IMR-90 (cell line): ENCODE data around the gene RFX3. TPM values are rescaled to one million over a fixed set of nuclear protein-coding genes. Genes with fewer than 3 reads are reported as not detected.

Experiments
- ATAC-seq: fragments of 200-7000 bp; cut with Tn5 transposase; 2 replicates; pipeline ENCODE4 v1.9.1; 2020; ENCODE audit warnings: low read depth, mild to moderate bottlenecking, moderate library complexity
- BruUV-seq: library from RNA; stranded (reverse); fragments of 400-500 nt; replicated peaks from 2 replicates; lab custom pipeline; 2021; lab: Mats Ljungman, UMichigan
- CTCF ChIA-PET: fragments of 300-600 bp; formaldehyde crosslinking; extraction: SDS; loops from one replicate; lab custom pipeline; 2021; ENCODE audit warnings: antibody characterized with exemption; lab: Yijun Ruan, JAX
- POLR2A ChIA-PET: fragments of 300-600 bp; sonication (Branson Sonifier 250); formaldehyde crosslinking; loops from one replicate; lab custom pipeline; 2022; ENCODE audit warnings: antibody characterized with exemption; ENCODE audit not compliant: unreplicated experiment; lab: Charles Lee
- DNase-seq: peaks from one replicate; pipeline ENCODE4 v3.0.0; 2013
- H2AFZ ChIP-seq: replicated peaks from 2 replicates; pipeline ENCODE3; 2013; ENCODE audit warnings: low read length, mild to moderate bottlenecking; ENCODE audit not compliant: poor library complexity
- H2AK5ac ChIP-seq: 2 replicates; pipeline ENCODE4 v1.6.1; 2013; ENCODE audit warnings: low read depth, low read length, inconsistent platforms
- H2AK9ac ChIP-seq: replicated peaks from 2 replicates; pipeline ENCODE3; 2013; ENCODE audit warnings: mild to moderate bottlenecking, low read depth, low read length, moderate library complexity; ENCODE audit not compliant: poor library complexity
- H2BK120ac ChIP-seq: 2 replicates; pipeline ENCODE4 v1.6.1; 2013; ENCODE audit warnings: low read depth, low read length, inconsistent platforms
- H2BK15ac ChIP-seq: 3 replicates; pipeline ENCODE4 v1.6.1; 2013; ENCODE audit warnings: low read depth, low read length, inconsistent platforms
- H2BK20ac ChIP-seq: 2 replicates; pipeline ENCODE4 v1.6.1; 2013; ENCODE audit warnings: low read depth, mild to moderate bottlenecking, inconsistent platforms, low read length, moderate library complexity
- H2BK5ac ChIP-seq: 2 replicates; pipeline ENCODE4 v1.6.1; 2013; ENCODE audit warnings: mild to moderate bottlenecking, low read depth, low read length, inconsistent platforms; ENCODE audit not compliant: poor library complexity, severe bottlenecking
- H3K14ac ChIP-seq: replicated peaks from 2 replicates; pipeline ENCODE4 v1.6.1; 2013; ENCODE audit warnings: low read depth, low read length, inconsistent platforms
- H3K18ac ChIP-seq: 2 replicates; pipeline ENCODE4 v1.6.1; 2013; ENCODE audit warnings: low read depth, low read length, control low read depth
- H3K23ac ChIP-seq: 2 replicates; pipeline ENCODE4 v1.6.1; 2013; ENCODE audit warnings: low read depth, low read length, inconsistent platforms
- H3K27ac ChIP-seq: 2 replicates; pipeline ENCODE4 v1.5.1; 2013; ENCODE audit warnings: mild to moderate bottlenecking, control low read depth, low read length; ENCODE audit not compliant: insufficient read depth
- H3K27me3 ChIP-seq: 2 replicates; pipeline ENCODE4 v1.6.1; 2013; ENCODE audit warnings: low read length; ENCODE audit not compliant: control insufficient read depth, insufficient read depth
- H3K36me3 ChIP-seq: 2 replicates; pipeline ENCODE4 v1.6.1; 2013; ENCODE audit warnings: low read length, mixed read lengths; ENCODE audit not compliant: control insufficient read depth, insufficient read depth
- H3K4ac ChIP-seq: 2 replicates; pipeline ENCODE4 v1.6.1; 2013; ENCODE audit warnings: low read depth, low read length, inconsistent platforms
- H3K4me1 ChIP-seq: 2 replicates; pipeline ENCODE4 v1.6.1; 2013; ENCODE audit warnings: low read length, mixed read lengths; ENCODE audit not compliant: control insufficient read depth, insufficient read depth
- H3K4me2 ChIP-seq: 2 replicates; pipeline ENCODE4 v1.6.1; 2013; ENCODE audit warnings: low read depth, mild to moderate bottlenecking, control low read depth, low read length, moderate library complexity
- H3K4me3 ChIP-seq: 2 replicates; pipeline ENCODE4 v1.5.1; 2013; ENCODE audit warnings: low read depth, mild to moderate bottlenecking, control low read depth, low read length, moderate library complexity; ENCODE audit not compliant: insufficient read depth
- H3K56ac ChIP-seq: 2 replicates; pipeline ENCODE4 v1.6.1; 2013; ENCODE audit warnings: low read length, inconsistent platforms; ENCODE audit not compliant: insufficient read depth; ENCODE audit errors: extremely low read depth
- H3K79me1 ChIP-seq, 2 experiments: 2 replicates each; pipeline ENCODE4 v1.6.1; 2013; ENCODE audit warnings: low read length in 2 of 2, inconsistent platforms in 1 of 2, low read depth in 1 of 2
- H3K9ac ChIP-seq: 2 replicates; pipeline ENCODE4 v1.6.1; 2013; ENCODE audit warnings: low read depth, low read length, control low read depth
- H3K9me1 ChIP-seq: 2 replicates; pipeline ENCODE4 v1.6.1; 2013; ENCODE audit warnings: low read length, inconsistent platforms; ENCODE audit not compliant: insufficient read depth
- H3K9me3 ChIP-seq: 2 replicates; pipeline ENCODE4 v1.6.1; 2013; ENCODE audit warnings: low read length; ENCODE audit not compliant: control insufficient read depth, insufficient read depth
- H4K20me1 ChIP-seq: 2 replicates; pipeline ENCODE4 v1.6.1; 2013; ENCODE audit warnings: low read length, inconsistent platforms; ENCODE audit not compliant: insufficient read depth
- H4K5ac ChIP-seq: 2 replicates; pipeline ENCODE4 v1.6.1; 2013; ENCODE audit warnings: mild to moderate bottlenecking, low read depth, low read length, control low read depth
- H4K8ac ChIP-seq, 2 experiments: 2 replicates each; pipeline ENCODE4 v1.6.1; 2013; ENCODE audit warnings: low read depth in 2 of 2, low read length in 2 of 2, control low read depth in 1 of 2, inconsistent platforms in 1 of 2
- H4K91ac ChIP-seq: 2 replicates; pipeline ENCODE4 v1.6.1; 2013; ENCODE audit warnings: low read depth, low read length, inconsistent platforms; ENCODE audit not compliant: insufficient read depth
- BHLHE40 ChIP-seq: fragments of 150-350 bp; IDR thresholded peaks from 2 replicates; pipeline ENCODE4 v1.6.1; 2016; ENCODE audit warnings: mild to moderate bottlenecking, low read depth, low read length
- CEBPB ChIP-seq: IDR thresholded peaks from 2 replicates; pipeline ENCODE4 v1.6.1; 2012; ENCODE audit warnings: low read depth, low read length, improper control_type of control experiment
- CHD1 ChIP-seq: IDR thresholded peaks from 2 replicates; pipeline ENCODE4 v1.6.1; 2012; ENCODE audit warnings: low read depth, low read length, improper control_type of control experiment
- ELK1 ChIP-seq: fragments of 150-350 bp; IDR thresholded peaks from 2 replicates; pipeline ENCODE4 v1.6.1; 2016; ENCODE audit warnings: low read depth, mild to moderate bottlenecking, low read length, moderate library complexity, borderline replicate concordance
- FOS ChIP-seq: fragments of 150-350 bp; IDR thresholded peaks from 2 replicates; pipeline ENCODE4 v1.6.1; 2016; ENCODE audit warnings: low read depth, low read length
- MAFK ChIP-seq: IDR thresholded peaks from 2 replicates; pipeline ENCODE4 v1.6.1; 2012; ENCODE audit warnings: low read depth, low read length, improper control_type of control experiment
- MAZ ChIP-seq: IDR thresholded peaks from 2 replicates; pipeline ENCODE4 v1.6.1; 2012; ENCODE audit warnings: low read depth, mild to moderate bottlenecking, low read length, improper control_type of control experiment, moderate library complexity, borderline replicate concordance
- MXI1 ChIP-seq: IDR thresholded peaks from 2 replicates; pipeline ENCODE4 v1.6.1; 2012; ENCODE audit warnings: low read depth, mild to moderate bottlenecking, low read length, moderate library complexity, borderline replicate concordance
- NFE2L2 ChIP-seq: fragments of 150-350 bp; IDR thresholded peaks from 2 replicates; pipeline ENCODE4 v1.6.1; 2016; ENCODE audit warnings: low read depth, mild to moderate bottlenecking, low read length
- POLR2A ChIP-seq: IDR thresholded peaks from 2 replicates; pipeline ENCODE4 v1.6.1; 2012; ENCODE audit warnings: mild to moderate bottlenecking, low read depth, low read length
- RAD21 ChIP-seq: IDR thresholded peaks from 2 replicates; pipeline ENCODE4 v1.6.1; 2012; ENCODE audit warnings: low read length, improper control_type of control experiment
- RCOR1 ChIP-seq: IDR thresholded peaks from 2 replicates; pipeline ENCODE4 v1.6.1; 2012; ENCODE audit warnings: mild to moderate bottlenecking, low read length, improper control_type of control experiment; ENCODE audit not compliant: insufficient replicate concordance
- RFX5 ChIP-seq: IDR thresholded peaks from 2 replicates; pipeline ENCODE4 v1.8.0; 2012; ENCODE audit warnings: low read depth, mild to moderate bottlenecking, low read length, moderate library complexity
- SMC3 ChIP-seq: fragments of 150-350 bp; IDR thresholded peaks from 2 replicates; pipeline ENCODE4 v1.6.1; 2016; ENCODE audit warnings: low read depth, mild to moderate bottlenecking, antibody characterized with exemption, low read length, moderate library complexity
- USF2 ChIP-seq: fragments of 150-350 bp; IDR thresholded peaks from 2 replicates; pipeline ENCODE4 v1.6.1; 2017; ENCODE audit warnings: mild to moderate bottlenecking, antibody characterized with exemption, low read length, low read depth
- WGBS, 2 experiments: methylation state at CpG; one replicate each; pipeline versions ENCODE4 v1.1.5 to v1.1.7; 2013; ENCODE audit warnings: missing lambda C conversion rate in 2 of 2; ENCODE audit not compliant: insufficient read length in 1 of 2; ENCODE audit errors: extremely low coverage in 2 of 2; 5-methylcytosine and 5-hydroxymethylcytosine counted together
- dilution Hi-C: fragments of 300-500 bp; cut with HindIII; formaldehyde crosslinking; loops from one replicate; pipeline ENCODE4 v1.14.3; 2018; ENCODE audit warnings: low sequenced_read_pairs; ENCODE audit not compliant: unreplicated experiment
- in situ Hi-C: fragments of 300-500 bp; cut with MboI; formaldehyde crosslinking; loops from 3 replicates; pipeline ENCODE4 v1.14.3; 2019; ENCODE audit warnings: low sequenced_read_pairs, inconsistent platforms, mixed read lengths
- intact Hi-C: fragments of 100-400 bp; cut with micrococcal nuclease; formaldehyde crosslinking; loops from 2 replicates; pipeline ENCODE4 v1.10.0; 2022
- polyA plus RNA-seq, 3 experiments: library from polyadenylated mRNA; depleted of rRNA; stranded (reverse); fragments of >200 nt; gene quantifications; 2 replicates each; pipeline ENCODE4 v1.2.3, GENCODE V29; 2012; ENCODE audit warnings: low replicate concordance in 1 of 3
- total RNA-seq: library from RNA; depleted of rRNA; stranded (reverse); fragments of >200 nt; gene quantifications from 2 replicates; pipeline ENCODE4 v1.2.3, GENCODE V29; 2012
- TF ChIP-seq, protein P1 (sequence below): conservative IDR thresholded peaks from 2 replicates; pipeline ENCODE4 v1.5.1; 2012; ENCODE audit warnings: mild to moderate bottlenecking, low read depth, low read length, improper control_type of control experiment

The RFX3 gene
- total and polyA plus RNA-seq, 2 of the 4 experiments (the other 2 are of a cell fraction): 1.7 to 2.7 TPM

GRCh38 chr9:3262826-3263529 is 262.8 kb downstream of the RFX3 start:
- H2BK15ac ChIP-seq: no peak overlapping the region
- in situ Hi-C loops: no loop called here
- no peak overlapping the region for H2AK5ac ChIP-seq
- 92% methylated on average over 2 of the region's 10 CpGs; no CpG with 5 or more reads in 1 of the 2 experiments for WGBS, 2 experiments
- no peak overlapping the region for H3K9ac ChIP-seq
- no peak overlapping the region for H3K4me2 ChIP-seq
- H3K14ac ChIP-seq: no peak overlapping the region
- CTCF ChIA-PET: no interaction called here
- intact Hi-C loops: no loop called here
- TF ChIP-seq SMC3: no peak
- no peak for TF ChIP-seq RCOR1
- TF ChIP-seq NFE2L2: no peak
- TF ChIP-seq ELK1: no peak
- no peak for TF ChIP-seq BHLHE40
- no peak for TF ChIP-seq RAD21
- TF ChIP-seq CHD1: no peak
- no peak for TF ChIP-seq RFX5
- TF ChIP-seq, protein P1, sequence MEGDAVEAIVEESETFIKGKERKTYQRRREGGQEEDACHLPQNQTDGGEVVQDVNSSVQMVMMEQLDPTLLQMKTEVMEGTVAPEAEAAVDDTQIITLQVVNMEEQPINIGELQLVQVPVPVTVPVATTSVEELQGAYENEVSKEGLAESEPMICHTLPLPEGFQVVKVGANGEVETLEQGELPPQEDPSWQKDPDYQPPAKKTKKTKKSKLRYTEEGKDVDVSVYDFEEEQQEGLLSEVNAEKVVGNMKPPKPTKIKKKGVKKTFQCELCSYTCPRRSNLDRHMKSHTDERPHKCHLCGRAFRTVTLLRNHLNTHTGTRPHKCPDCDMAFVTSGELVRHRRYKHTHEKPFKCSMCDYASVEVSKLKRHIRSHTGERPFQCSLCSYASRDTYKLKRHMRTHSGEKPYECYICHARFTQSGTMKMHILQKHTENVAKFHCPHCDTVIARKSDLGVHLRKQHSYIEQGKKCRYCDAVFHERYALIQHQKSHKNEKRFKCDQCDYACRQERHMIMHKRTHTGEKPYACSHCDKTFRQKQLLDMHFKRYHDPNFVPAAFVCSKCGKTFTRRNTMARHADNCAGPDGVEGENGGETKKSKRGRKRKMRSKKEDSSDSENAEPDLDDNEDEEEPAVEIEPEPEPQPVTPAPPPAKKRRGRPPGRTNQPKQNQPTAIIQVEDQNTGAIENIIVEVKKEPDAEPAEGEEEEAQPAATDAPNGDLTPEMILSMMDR: no peak
- TF ChIP-seq MAFK: no peak
- no peak for TF ChIP-seq CEBPB
- TF ChIP-seq POLR2A: no peak
- no peak for TF ChIP-seq FOS
- TF ChIP-seq USF2: no peak
- TF ChIP-seq MXI1: no peak
- TF ChIP-seq MAZ: no peak
- no peaks in the 10 kb centered on the region for H4K20me1 ChIP-seq
- H2BK20ac ChIP-seq: no peak overlapping the region
- H3K4ac ChIP-seq: no peak overlapping the region
- no peak overlapping the region for H2BK120ac ChIP-seq
- no peaks in the 10 kb centered on the region for H3K79me1 ChIP-seq
- no peak overlapping the region for H3K4me3 ChIP-seq
- no peak overlapping the region for H4K8ac ChIP-seq
- H3K9me3 ChIP-seq: no peaks in the 10 kb centered on the region
- no peak overlapping the region for H2BK5ac ChIP-seq
- no peaks in the 10 kb centered on the region for H3K9me1 ChIP-seq
- DNase-seq: no peak
- ATAC-seq: no peak
- no peak overlapping the region for H3K27ac ChIP-seq
- H3K18ac ChIP-seq: no peak overlapping the region
- no peak overlapping the region for H2AFZ ChIP-seq
- H3K4me1 ChIP-seq: no peaks in the 10 kb centered on the region
- POLR2A ChIA-PET: no interaction called here
- dilution Hi-C loops: no loop called here
- BruUV-seq: no TSS peak
- H4K5ac ChIP-seq: no peak overlapping the region
- H2AK9ac ChIP-seq: no peak overlapping the region
- no peak overlapping the region for H4K91ac ChIP-seq
- no peak overlapping the region for H3K56ac ChIP-seq
- no peaks in the 10 kb centered on the region for H3K27me3 ChIP-seq
- no peak overlapping the region for H3K23ac ChIP-seq
- H3K36me3 ChIP-seq: peaks cover 1% of the 10 kb centered on the region; the same call in 1 of the 2 replicates
